ENCODE measurements around the gene YBEY. TPM values are rescaled to one million over a fixed set of nuclear protein-coding genes. Genes with fewer than 3 reads are reported as not detected.

Gene YBEY
- total and polyA plus RNA-seq, 2 of the 13 experiments (the other 11 are each of a cell fraction or from before 2014, with no cell fraction given): 6.5 to 8.9 TPM

GRCh38 chr21:46325073-46325912 is 39.2 kb downstream of the YBEY start (continued):
- no peak for TF ChIP-seq HIC2 (CRISPR knock-in tag; IDR thresholded peaks at IDR 0.05; ENCODE audit: low read depth)
- TF ChIP-seq ARHGAP35 (CRISPR knock-in tag; IDR thresholded peaks at IDR 0.05; ENCODE audit: borderline replicate concordance): peak; percentile 1; the same call in 1 of the 2 replicates
- TF ChIP-seq GPBP1L1 (CRISPR knock-in tag; IDR thresholded peaks at IDR 0.05): no peak
- no peak for TF ChIP-seq DBP (CRISPR knock-in tag; IDR thresholded peaks at IDR 0.05; ENCODE audit: not compliant biosample characterization)
- no peak for TF ChIP-seq KLF16 (CRISPR knock-in tag; IDR thresholded peaks at IDR 0.05)
- TF ChIP-seq ZNF253 (CRISPR knock-in tag; IDR thresholded peaks at IDR 0.05; ENCODE audit: borderline replicate concordance): no peak
- no peak for TF ChIP-seq NKX3-1 (CRISPR knock-in tag; IDR thresholded peaks at IDR 0.05)
- no peak for TF ChIP-seq LCORL (IDR thresholded peaks at IDR 0.05)
- TF ChIP-seq LCORL (CRISPR knock-in tag; IDR thresholded peaks at IDR 0.05): no peak
- no peak for TF ChIP-seq RFXAP (CRISPR knock-in tag; IDR thresholded peaks at IDR 0.05; ENCODE audit: borderline replicate concordance)
- TF ChIP-seq, protein P1, sequence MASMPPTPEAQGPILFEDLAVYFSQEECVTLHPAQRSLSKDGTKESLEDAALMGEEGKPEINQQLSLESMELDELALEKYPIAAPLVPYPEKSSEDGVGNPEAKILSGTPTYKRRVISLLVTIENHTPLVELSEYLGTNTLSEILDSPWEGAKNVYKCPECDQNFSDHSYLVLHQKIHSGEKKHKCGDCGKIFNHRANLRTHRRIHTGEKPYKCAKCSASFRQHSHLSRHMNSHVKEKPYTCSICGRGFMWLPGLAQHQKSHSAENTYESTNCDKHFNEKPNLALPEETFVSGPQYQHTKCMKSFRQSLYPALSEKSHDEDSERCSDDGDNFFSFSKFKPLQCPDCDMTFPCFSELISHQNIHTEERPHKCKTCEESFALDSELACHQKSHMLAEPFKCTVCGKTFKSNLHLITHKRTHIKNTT (CRISPR knock-in tag; IDR thresholded peaks at IDR 0.05): no peak
- TF ChIP-seq ZNF816 (CRISPR knock-in tag; IDR thresholded peaks at IDR 0.05; ENCODE audit: borderline replicate concordance): 0 out of 2 replicates have a peak, but pooled peaks have one; percentile 21
- TF ChIP-seq, protein P2, sequence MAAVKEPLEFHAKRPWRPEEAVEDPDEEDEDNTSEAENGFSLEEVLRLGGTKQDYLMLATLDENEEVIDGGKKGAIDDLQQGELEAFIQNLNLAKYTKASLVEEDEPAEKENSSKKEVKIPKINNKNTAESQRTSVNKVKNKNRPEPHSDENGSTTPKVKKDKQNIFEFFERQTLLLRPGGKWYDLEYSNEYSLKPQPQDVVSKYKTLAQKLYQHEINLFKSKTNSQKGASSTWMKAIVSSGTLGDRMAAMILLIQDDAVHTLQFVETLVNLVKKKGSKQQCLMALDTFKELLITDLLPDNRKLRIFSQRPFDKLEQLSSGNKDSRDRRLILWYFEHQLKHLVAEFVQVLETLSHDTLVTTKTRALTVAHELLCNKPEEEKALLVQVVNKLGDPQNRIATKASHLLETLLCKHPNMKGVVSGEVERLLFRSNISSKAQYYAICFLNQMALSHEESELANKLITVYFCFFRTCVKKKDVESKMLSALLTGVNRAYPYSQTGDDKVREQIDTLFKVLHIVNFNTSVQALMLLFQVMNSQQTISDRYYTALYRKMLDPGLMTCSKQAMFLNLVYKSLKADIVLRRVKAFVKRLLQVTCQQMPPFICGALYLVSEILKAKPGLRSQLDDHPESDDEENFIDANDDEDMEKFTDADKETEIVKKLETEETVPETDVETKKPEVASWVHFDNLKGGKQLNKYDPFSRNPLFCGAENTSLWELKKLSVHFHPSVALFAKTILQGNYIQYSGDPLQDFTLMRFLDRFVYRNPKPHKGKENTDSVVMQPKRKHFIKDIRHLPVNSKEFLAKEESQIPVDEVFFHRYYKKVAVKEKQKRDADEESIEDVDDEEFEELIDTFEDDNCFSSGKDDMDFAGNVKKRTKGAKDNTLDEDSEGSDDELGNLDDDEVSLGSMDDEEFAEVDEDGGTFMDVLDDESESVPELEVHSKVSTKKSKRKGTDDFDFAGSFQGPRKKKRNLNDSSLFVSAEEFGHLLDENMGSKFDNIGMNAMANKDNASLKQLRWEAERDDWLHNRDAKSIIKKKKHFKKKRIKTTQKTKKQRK (IDR thresholded peaks at IDR 0.05; ENCODE audit: low read length): no peak
- no peak for TF ChIP-seq MEIS2 (CRISPR knock-in tag; IDR thresholded peaks at IDR 0.05)
- TF ChIP-seq ZFP37 (CRISPR knock-in tag; IDR thresholded peaks at IDR 0.05; ENCODE audit: borderline replicate concordance): no peak
- TF ChIP-seq NCOA5 (CRISPR knock-in tag; IDR thresholded peaks at IDR 0.05): no peak
- TF ChIP-seq AKAP8 (CRISPR knock-in tag; IDR thresholded peaks at IDR 0.05): no peak
- no peak for TF ChIP-seq EHMT2 (IDR thresholded peaks at IDR 0.05; ENCODE audit: borderline replicate concordance, low read depth, low read length)
- TF ChIP-seq BRD4 (CRISPR knock-in tag; IDR thresholded peaks at IDR 0.05): no peak
- no peak for TF ChIP-seq ZNF670 (CRISPR knock-in tag; IDR thresholded peaks at IDR 0.05; ENCODE audit: borderline replicate concordance)
- 0 out of 2 replicates have a peak, but pooled peaks have one; percentile 25 for TF ChIP-seq TGIF2 (CRISPR knock-in tag; IDR thresholded peaks at IDR 0.05)
